ENCODE measurements around the gene HDLBP. TPM values are rescaled to one million over a fixed set of nuclear protein-coding genes. Genes with fewer than 3 reads are reported as not detected.
A peak's percentile ranks its signal among the peaks of the same experiment; 100 is the strongest.
"Not testable (repeated sequence)": the region's sequence is repeated elsewhere in the genome, so short reads cannot be mapped to it uniquely, and the experiment has no call there.

Gene HDLBP
- total RNA-seq, 1 experiment from 2014 or later = 467 TPM

DNA sequence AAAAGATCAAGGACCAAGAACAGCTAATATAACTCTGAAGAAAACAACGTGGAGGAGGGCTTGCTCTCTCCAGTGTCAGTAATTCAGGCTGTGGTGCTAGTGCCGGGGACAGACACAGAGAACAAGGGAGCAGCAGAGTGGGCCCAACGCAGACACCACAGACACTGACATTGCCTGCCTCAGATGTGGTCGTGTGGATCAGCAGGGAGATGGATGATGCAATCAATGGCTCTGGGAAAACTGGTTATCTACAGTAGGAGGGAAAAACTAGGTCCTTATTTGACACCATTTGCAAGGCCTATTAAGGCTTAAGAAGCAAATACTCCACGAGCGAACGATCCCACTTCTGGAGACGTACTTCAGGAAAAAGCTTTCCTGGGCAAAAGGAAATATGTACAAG is 36.1 kb downstream of the HDLBP start:
- peak; percentile 18 for DNase-seq (ENCODE audit: low read depth)

- not testable (repeated sequence) for DNase-seq (ENCODE audit: low read depth)
Observed at GRCh38 chr2:241278306-241278705, 37.2 kb downstream of the HDLBP start.

GRCh38 chr2:241275910-241276309 is 39.6 kb downstream of the HDLBP start:
- no peak for DNase-seq (ENCODE audit: low read depth)

DNA sequence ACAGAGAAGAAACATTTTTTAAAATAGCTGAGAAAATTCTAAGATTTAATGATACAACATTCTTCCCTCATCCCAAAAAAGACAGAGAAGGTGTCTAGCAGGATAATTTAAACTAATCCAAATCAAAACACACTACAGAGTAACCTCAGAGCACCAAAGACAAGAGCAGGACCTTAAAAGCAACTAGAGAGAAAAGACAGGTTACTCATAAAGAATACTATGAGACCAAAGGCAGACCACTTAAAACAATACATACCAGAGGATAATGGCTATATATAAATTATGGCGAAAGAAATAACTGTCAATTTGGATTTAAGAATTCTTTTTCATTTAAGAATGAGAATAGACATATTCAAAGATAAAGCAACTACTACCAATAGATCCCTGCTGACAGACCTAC is 40.0 kb downstream of the HDLBP start:
- DNase-seq (ENCODE audit: low read depth) = no peak

DNA sequence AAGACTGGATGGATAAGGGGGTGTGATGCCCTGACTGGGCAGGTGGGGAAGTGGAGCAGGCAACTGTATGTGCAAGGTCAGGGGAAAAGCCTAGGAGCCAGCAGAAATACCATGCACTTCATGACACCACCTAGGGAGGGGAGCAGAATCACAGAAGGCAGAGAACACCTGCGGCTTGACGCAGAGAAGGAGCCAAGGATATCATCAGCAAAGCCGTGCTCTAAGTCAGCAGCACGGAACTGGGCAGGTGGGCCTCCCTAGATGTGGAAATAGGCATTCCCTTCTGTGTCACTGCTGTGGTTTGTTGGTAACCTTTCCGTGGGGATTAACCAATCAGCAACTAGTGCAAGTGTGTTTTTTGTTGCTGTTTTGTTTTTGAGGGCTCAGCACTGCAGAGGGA is 41.3 kb downstream of the HDLBP start:
- no peak for DNase-seq (ENCODE audit: low read depth)

DNA sequence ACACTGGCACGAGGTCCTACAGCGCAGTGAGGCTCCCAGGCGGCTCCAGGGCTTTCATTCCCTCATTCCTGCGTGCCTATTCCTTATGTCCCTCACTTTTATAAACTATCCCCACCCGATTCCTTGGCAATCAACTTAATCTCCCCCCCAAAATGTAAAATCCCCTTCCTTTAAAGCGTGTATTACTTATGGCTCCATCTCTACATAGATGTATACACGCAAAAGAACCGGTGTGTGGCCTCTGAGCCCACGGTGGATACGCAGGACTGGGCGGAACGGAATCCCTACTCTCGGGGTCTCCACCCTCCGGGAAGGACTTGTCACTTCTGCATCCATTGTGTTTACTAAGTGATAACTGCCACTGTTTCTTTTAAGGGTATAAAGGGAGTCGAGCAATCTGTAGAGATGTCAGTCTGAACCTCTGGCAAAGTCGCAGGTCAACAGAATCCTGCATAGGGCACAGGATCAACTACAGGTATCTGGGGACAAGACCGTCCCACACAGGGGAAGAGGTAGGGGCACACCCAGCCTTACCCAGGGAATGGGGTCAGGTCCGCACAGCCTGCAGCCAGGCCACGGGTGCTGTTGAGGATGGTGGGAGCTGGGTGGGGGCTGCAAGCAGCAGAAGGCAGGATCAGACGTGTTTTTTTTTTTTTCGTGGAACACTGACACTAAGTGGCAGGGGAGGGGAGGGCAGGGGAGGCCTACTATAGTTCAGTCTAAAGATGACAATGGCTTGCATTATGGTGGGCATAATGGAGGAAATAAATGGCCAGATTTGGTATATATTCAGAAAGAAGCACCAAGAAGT is 42.1 kb downstream of the HDLBP start:
- no peak for DNase-seq (ENCODE audit: low read depth)

DNA sequence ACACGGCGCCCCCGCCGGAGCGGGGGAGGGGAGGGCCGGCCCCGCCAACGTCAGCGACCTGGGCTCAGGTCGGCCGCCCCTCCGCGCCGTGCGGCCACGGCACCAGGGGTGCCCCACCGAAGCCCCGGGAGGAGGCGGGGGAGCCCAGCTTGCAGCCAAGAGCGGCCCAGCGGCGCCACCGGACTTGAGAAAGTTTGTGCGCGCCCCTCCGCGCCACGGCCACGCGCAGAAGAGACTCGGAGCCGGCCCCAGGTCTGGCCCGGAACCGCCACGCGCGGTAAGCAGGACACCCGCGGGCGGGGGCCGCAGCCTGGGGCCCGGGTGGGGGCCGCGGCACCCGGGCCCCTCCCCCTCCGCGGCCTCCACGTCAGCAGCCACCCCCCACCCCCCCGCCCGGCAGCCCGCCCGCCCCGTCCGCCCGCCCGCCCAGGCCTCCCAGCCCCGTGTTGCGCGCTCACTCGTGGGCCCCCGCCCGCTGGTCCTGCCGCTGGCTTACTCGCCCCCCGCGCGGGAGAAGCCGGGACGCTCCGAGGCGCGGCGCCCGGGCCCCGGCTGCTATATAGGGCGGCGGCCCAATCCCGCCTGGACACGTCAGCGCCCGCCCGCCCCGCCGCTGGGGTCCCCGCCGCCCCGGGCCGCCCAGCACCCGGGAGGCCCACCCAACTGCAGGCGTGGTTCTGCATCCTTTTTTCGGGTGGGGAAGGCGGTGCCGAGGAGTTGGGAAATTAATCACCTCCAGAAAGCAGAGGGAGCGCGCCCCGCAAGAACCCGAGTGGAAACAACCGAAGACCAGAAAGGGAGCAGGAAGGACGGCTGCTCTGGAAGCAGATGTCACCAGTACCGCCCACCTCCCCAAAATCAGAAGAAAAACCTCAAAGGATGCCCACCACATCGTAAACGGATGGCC is 42.9 kb downstream of the HDLBP start:
- peak; percentile 83 for DNase-seq (ENCODE audit: low read depth)

- DNase-seq (ENCODE audit: low read depth) = peak; percentile 89
Observed at GRCh38 chr2:241271706-241272302, 43.7 kb downstream of the HDLBP start.

- no peak for DNase-seq (ENCODE audit: low read depth)
Observed at GRCh38 chr2:241270531-241270930, 44.9 kb downstream of the HDLBP start.

GRCh38 chr2:241269707-241270520 is 45.6 kb downstream of the HDLBP start:
- no peak for DNase-seq (ENCODE audit: low read depth)

- DNase-seq (ENCODE audit: low read depth) = peak; percentile 98
Observed at GRCh38 chr2:241268716-241269445, 46.6 kb downstream of the HDLBP start.

DNA sequence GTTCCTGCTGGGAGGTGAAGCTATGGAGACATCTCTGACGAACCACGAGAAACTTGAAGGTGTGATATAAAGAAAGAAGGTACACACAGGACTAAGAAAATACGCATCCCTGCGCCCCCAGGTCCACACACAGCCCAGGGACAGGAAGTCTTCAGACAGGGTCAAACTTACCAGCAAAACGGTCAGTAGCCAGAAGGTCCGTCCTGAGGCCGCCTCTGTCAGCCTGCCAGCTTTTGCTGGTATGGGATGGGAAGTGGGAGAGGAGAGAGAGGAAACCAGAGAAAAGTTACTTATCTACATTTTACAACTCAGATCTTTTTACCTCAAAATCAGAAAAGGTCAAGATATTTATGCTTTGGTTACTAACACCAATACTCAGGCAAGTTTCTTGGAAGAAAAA is 47.2 kb downstream of the HDLBP start:
- peak; percentile 37 for DNase-seq (ENCODE audit: low read depth)

- DNase-seq (ENCODE audit: low read depth) = no peak
Observed at GRCh38 chr2:241267249-241268067, 48.0 kb downstream of the HDLBP start.

GRCh38 chr2:241265506-241265905 is 50.0 kb downstream of the HDLBP start:
- DNase-seq (ENCODE audit: low read depth) = no peak

DNA sequence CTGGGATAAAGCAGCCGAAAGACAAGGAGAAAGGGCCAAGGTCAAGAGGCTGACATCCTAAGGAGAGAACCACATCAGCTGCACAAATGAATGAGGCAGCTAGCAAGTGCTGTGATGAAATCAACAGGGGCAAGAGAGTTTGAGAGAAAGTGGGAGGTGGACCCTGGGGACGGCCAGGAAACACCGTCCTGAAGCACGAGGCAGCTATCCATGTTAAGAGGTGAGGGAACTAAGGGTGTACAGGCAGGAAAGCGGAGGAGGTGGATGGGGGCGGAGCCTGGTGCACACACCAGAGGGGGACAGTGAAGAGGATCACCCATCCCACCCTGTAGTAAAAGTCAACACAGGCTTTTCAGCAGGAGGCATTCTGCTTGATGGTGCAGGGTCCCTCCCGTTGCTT is 52.4 kb downstream of the HDLBP start:
- no peak for DNase-seq (ENCODE audit: low read depth)

- DNase-seq (ENCODE audit: low read depth) = no peak
Observed at GRCh38 chr2:241261628-241262027, 53.8 kb downstream of the HDLBP start.

DNA sequence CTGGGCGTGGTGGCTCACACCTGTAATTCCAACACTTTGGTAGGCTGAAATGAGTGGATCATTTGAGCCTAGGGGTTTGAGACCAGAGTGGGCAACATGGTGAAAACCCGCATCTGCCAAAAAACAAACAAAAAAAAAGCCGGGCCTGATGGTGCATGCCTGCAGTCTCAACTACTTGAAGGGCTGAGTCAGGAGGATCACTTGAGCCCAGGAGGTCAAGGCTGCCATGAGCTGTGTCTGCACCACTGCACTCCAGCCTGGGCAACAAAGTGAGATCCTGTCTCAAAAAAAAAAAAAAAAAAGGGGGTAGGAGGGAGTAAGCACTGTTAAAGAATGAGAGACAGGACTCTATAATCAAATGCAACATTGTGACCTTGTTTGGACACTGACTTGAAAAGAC is 54.6 kb downstream of the HDLBP start:
- no peak for DNase-seq (ENCODE audit: low read depth)

- no peak for DNase-seq (ENCODE audit: low read depth)
Observed at GRCh38 chr2:241258505-241259280, 56.8 kb downstream of the HDLBP start.

GRCh38 chr2:241257419-241258032 is 57.9 kb downstream of the HDLBP start:
- DNase-seq (ENCODE audit: low read depth) = no peak
